ENCODE measurements around the gene NID1.
A peak's percentile ranks its signal among the peaks of the same experiment; 100 is the strongest.

GRCh38 chr1:235943581-235944114 is 121.2 kb downstream of the NID1 start:
- TF ChIP-seq CTCF (conservative IDR thresholded peaks at IDR 0.05; ENCODE audit: low read depth, low read length) (no peak), CEBPB (IDR thresholded peaks at IDR 0.05; ENCODE audit: low read depth, low read length) (no peak), MAFK (IDR thresholded peaks at IDR 0.05; ENCODE audit: low read depth, low read length) (no peak), RAD21 (IDR thresholded peaks at IDR 0.05; ENCODE audit: low read length) (peak; percentile 4; the same call in 1 of the 2 replicates), POLR2A (IDR thresholded peaks at IDR 0.05; ENCODE audit: low read depth, low read length) (no peak), FOS (IDR thresholded peaks at IDR 0.05; ENCODE audit: low read depth, low read length) (peak; percentile 94), ELK1 (IDR thresholded peaks at IDR 0.05; ENCODE audit: borderline replicate concordance, low read depth, low read length) (no peak), SMC3 (IDR thresholded peaks at IDR 0.05; ENCODE audit: low read depth, low read length) (0 out of 2 replicates have a peak, but pooled peaks have one; percentile 10), RCOR1 (IDR thresholded peaks at IDR 0.05; ENCODE audit: insufficient replicate concordance, low read length) (no peak)
